ENCODE measurements around the gene KISS1.

The KISS1 gene

GRCh38 chr1:204190212-204191211 lies 5.8 kb downstream of the KISS1 start:
- DNase-seq = peak; percentile 55

DNA sequence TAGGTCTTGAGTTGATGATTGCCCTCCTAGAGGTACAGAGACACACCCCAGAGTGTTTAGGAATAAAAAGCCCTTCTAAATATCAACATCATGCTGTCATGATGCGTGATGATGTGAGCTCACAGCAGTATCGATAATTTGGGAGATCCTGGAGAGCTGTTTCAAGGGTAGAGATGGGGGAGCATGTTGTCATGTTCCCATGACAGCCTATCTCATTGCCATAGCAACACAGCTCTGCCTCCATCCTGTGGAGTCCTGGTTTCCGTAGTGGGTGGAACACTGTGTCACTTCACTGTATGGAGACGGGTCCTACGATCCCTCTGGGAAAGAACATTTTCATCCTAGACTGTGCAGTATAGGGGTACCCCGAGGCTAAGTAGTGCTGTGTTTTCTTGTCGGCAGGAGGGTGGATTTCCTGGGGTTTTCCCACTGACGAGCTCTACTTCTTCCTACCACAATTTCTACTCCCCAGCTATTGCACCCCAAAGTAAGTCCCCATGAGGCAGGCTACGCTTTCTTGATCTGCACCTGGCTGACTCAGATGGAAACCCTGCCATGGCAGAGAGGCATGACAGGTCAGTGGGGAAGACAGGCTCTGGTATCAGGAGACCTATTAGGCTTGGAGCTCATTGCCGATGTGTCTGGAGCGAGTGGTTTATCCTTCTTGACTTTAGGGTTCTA lies 7.2 kb downstream of the KISS1 start:
- DNase-seq = no peak

DNA sequence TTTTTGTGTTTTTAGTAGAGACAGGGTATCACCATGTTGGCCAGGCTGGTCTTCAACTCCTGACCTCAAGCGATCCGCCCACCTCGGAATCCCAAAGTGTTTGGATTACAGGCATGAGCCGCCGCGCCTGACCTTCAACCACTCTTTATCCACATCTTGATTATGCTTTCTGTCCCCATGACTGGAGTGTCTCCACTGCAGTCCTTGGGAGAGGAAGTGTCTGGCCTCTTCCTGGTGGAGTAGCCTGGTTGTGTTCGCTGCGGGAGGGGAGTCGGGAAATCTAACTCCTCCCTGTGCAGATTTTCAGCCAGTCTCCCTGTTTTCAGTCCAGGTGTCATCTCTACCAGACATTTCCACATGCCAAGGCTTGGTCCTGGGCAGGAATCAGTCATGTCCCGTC lies 9.7 kb downstream of the KISS1 start:
- DNase-seq = no peak

DNA sequence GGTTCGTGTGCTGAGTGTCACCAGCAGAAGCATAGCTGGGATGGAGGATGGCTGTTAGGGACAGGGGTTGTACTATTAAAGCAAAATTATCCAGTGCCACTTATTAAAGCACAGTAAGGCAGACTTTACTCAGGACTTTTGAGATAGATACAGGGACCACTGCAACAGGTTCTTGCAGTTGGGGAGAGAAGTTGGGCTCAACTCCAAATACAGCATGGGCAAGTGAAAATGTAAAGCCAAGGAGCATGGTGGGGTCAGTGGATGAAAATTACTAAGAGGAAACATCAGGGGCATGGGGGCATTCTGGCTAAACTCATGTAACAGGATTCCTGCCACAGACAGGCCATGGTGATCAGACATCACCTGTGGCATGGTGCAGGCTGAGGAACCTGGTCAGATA lies 15.2 kb downstream of the KISS1 start:
- DNase-seq = no peak

DNA sequence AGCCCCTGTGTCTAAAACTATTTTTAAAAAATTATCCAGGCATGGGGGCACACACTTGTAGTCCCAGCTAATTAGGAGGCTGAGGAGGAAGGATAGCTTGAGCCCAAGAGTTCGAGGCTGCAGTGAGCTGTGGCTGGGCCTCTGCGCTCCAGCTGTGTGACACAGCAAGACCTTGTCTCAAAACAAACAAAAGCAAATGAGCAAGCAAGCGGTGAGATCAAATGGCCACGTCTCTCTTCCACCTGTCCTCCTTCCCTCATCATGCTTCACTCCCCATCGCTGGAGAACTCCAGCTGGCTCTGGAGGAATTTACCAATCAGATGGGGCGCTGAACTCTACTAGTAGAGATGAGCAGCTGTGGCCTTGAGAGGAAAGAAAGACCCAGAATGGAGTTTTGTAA lies 16.2 kb downstream of the KISS1 start:
- no peak for DNase-seq

- no peak for DNase-seq
Observed at GRCh38 chr1:204178487-204179281, 17.6 kb downstream of the KISS1 start.

DNA sequence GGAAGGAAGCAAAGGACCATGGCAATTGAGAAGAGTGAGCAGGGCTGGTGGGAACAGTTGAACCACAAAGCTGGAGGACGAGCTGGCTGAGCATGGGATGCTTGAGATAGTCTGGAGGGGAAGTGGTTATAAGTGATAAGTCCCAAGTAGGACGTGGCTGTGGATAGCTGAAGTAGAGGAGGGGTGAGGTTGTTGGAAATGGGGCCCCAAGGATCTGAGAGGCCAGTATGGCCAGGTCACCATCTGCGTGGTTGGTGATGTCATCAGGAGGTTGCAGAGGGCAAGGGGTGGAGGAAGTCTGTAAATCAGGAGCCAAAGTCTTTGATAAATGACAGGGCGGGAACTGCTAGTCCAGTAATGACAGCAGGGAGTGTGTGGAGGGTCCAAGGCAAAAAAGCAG lies 19.2 kb downstream of the KISS1 start:
- no peak for DNase-seq

DNA sequence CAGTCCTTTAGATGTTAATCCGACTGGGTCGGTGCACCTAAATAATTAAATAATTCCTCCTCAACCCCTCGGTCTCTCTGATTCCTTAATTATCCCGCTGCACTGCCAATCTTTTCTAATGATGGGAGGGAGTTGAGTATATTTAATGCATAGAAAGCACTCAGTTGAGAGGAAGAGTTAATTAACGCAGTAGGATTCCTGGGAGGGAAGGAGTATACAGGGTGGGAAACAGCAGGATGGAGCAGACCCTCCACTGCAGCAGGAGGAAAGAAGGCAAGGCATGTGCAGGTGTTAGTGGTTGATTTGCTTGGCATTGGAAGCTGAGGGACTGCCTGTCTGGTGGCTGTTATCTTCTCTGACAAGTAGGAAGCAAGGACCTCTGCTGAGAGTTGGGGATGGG lies 20.2 kb downstream of the KISS1 start:
- no peak for DNase-seq

- no peak for DNase-seq
Observed at GRCh38 chr1:204174958-204175357, 21.3 kb downstream of the KISS1 start.

DNA sequence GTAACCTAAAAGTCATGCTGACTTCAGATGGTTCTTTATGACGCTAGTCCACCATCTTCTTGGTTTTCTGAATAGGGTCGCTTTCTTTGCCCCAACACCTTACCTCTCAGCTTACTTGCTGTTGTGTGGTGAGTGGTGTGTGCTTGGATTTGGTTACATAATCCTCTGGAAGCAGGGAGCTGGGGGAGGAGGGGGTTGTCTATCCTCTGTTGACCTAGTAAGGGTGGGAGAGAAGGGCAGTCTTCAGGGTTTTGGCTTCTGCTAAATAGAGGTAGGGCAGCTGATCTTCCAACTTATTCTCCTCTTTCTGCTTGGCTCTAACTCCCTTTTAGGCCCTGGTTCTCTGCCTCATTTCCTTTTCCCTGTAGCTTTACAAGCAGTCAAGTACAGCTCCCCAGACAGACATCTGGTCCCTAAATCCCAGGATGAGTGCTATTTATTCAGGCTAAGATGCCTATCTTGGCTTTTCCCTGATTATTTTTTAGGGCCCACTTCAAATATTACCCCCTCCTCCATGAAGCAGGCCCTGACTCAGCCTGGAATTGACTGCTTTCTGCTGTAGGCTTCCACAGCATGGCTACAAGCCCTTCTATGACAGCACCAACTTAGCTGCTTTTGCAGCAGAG lies 23.8 kb downstream of the KISS1 start:
- no peak for DNase-seq

- no peak for DNase-seq
Observed at GRCh38 chr1:204171751-204172178, 24.5 kb downstream of the KISS1 start.

DNA sequence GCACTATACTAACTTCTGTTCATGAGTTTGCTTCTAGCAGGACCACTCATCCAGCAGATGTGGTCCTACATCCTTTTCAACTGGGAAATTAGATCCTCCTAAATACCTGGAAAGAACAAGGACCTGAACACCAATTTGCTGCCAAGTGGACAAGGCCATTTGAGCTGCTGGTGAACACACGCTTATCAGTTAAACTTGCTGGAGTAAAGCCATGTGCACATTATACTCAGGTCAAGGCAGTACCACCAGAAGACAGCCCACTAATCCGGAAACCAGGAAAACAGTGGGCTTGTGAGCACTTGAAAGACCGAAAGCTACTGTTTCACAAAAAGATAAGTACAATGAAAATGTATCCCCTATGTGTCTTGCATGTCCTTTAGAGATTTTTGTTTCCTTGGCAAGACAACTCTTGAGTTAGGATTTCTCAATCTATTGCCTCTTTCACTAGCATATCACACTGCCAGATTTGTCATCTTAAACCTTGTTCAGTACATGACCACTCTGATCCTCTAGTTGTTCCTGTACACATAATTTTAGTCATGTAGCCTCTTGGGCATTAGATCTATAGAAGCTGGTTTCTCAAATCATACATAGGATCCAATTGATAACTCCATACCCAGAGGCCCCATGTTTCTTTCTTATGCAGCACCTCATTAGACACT lies 25.7 kb downstream of the KISS1 start:
- no peak for DNase-seq

DNA sequence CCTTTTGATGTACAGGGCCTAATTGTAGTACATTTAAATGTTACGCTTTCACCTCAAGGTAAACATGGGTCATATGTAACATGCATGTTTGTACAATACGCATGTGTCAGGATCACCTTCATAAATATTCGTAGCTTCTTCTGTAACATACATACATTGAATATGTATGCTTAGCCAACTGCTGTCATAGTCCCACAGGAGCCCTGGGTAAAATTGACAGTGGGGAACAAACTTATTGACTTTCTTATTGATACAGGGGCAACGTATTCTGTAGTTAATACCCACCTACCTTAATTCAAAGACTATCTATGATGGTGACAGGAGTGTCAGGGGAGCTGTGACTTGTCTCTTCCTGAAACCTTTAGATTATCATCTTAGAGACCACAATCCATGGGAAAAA lies 26.4 kb downstream of the KISS1 start:
- DNase-seq = no peak

GRCh38 chr1:204167730-204168129 lies 28.6 kb downstream of the KISS1 start:
- DNase-seq = no peak

DNA sequence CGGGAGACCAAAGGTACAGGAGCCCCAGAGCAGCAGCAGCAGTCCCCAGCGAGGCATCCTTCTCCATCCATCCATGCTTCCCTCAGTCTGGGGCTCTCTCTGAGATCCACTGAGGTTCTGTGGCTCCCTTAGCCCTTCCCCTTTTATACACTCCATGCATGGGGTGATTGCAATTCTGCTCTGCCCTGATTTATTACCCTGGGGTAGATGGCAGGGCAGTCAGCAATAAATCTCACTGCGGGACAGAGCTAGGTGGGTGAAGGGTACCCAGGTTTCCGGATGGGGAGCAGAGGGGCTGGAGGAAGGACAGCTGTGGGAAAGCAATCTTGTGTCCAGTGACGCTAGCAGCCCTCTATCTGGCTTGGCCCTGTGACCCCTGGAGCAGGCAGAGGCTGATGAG lies 30.1 kb downstream of the KISS1 start, which contains the start of gene REN:
Gene REN (minus strand): TSS at position 119 of the 400 bp plus-strand sequence. CDS start 44 bp downstream, at position 75.
- DNase-seq = no peak

DNA sequence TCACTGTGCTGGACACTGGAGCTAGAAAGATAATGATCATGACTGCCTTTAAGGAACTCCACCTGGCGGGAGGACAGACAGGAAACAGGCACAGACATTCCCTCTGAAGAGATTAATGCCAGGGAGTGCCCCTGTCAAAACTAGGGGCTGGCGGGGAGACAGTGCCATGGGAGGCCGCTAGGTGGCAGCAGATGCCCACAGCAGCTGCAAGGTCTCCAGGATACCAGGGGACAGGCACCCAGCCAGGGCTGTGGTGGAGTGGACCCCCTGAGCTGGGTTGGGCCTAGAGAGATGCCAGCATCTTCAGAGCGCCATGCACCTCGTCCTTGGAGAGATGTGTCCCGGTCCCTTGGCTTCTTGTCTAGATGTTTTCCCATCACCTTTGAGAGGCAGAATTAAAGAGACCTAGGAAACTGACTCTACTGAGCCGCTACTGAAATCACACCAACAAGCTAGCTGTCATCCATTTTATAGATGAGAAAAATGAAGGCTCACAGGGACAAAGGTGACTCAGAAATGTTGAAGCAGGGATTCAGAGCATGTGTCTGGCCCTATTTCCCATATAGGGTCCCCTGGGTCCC lies 33.7 kb downstream of the KISS1 start:
- DNase-seq = peak; percentile 90

DNA sequence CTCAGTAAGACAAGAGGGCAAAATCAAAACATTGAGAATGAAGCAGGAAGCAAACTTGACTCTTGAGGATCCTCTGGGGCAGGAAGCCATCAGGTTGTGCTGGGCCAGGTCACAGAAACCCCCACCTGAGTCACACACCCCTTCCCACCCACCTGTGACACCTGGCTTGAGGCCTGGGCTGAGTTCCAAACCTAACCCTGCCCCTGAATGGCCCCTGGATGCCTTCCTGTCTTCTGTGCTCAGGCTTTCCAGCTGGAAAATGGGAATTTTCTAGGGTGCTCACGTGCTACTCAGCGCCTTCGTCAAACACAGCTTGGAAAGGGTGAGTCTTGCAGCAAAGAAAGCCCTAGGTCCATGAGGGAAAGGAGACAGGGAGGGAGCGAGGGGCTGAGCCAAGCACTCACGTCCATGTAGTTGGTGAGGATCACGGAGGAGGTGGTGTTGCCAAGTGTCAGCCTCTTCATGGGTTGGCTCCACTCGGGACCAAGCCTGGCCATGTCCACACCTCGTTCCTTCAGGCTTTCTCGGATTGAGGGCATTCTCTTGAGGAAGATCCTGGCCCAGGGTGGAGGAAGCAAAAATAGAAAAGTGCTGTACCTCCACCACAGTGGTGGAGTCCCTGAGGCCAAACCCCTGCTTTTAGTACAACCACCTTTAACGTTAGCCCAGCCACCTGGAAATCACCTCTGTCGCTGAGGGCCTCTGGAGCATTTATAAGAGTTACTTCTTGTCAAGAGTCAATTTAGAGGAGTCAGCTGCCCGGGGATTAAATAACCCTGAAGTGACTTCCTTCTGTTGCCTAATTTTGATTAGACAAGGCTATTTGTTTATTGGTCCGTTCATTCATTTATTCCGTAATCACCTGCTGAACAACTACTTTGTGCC lies 34.4 kb downstream of the KISS1 start:
- DNase-seq = no peak

DNA sequence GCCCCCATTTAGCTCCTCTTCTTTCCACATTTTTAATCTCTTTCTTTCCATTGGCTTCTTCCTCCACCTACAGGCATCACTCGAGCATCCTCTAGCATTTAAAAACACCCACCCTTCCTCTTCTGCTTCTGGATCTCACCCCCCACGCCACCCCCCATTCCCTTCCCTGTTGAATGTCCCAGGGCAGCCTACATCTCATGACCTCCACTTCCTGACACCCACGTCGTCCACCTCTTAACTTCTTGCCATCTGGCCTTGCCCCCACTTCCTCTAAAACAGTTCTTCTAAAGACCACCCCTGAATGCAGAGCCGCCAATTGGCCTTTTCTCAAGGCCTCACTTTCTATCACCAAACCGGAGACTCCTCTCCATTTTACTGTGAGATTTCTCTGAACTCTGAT lies 38.3 kb downstream of the KISS1 start:
- DNase-seq = no peak

DNA sequence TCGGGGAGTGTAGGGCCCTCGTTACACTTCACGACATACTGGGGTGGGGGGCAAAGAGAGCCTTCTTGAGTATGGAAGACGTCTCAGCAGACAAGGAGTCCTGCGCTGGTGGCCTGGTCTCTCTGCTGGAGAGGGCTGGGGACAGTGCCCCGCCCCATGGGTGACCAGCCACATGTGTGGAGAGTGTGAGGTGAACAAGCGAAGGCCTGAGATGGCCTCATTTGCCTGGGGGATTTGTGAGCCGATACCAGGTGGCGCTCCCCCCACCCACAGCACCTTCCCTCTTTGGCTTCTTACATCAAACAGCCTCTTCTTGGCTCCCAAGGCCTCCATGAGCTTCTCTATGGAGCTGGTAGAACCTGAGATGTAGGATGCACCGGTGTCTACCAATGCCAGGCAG lies 40.4 kb downstream of the KISS1 start:
- DNase-seq = no peak

- DNase-seq = peak; percentile 10
Observed at GRCh38 chr1:204154568-204155255, 41.6 kb downstream of the KISS1 start.

All from NCI-H1092 treated with DMSO at 0.1 percent for 48 hours (cell line).